VCaP (cell line): Measurements from ENCODE around the gene NRL.
"Not testable (repeated sequence)": the region's sequence is repeated elsewhere in the genome, so short reads cannot be mapped to it uniquely, and the experiment has no call there.

ENCODE experiments used
- H3K27ac ChIP-seq: fragments of 450-650 bp; 2 replicates; pipeline ENCODE4 v1.5.1; 2017
- CTCF ChIP-seq: fragments of 450-650 bp; conservative IDR thresholded peaks from 2 replicates; pipeline ENCODE4 v1.5.1; 2017; ENCODE audit warnings: mild to moderate bottlenecking, moderate library complexity

The NRL gene

GRCh38 chr14:24113379-24113800 lies 1.4 kb downstream of the NRL start:
- H3K27ac ChIP-seq, result peak overlapping the region; percentile 95
- no peak for TF ChIP-seq CTCF

- no peak overlapping the region for H3K27ac ChIP-seq
- TF ChIP-seq CTCF, result no peak
Observed at GRCh38 chr14:24110523-24110922, 4.2 kb downstream of the NRL start.

- no peak for TF ChIP-seq CTCF
- no peak overlapping the region for H3K27ac ChIP-seq
Observed at GRCh38 chr14:24110060-24110459, 4.7 kb downstream of the NRL start.

- no peak for TF ChIP-seq CTCF
Observed at GRCh38 chr14:24108336-24108874, 6.3 kb downstream of the NRL start.

GRCh38 chr14:24106672-24107271 lies 8.0 kb downstream of the NRL start:
- no peak overlapping the region for H3K27ac ChIP-seq
- no peak for TF ChIP-seq CTCF

More at GRCh38 chr14:24108336-24108874, 6.3 kb downstream of the NRL start:
- H3K27ac ChIP-seq, result peak overlapping the region; percentile 48

GRCh38 chr14:24105609-24106239 lies 9.0 kb downstream of the NRL start:
- not testable (repeated sequence) for H3K27ac ChIP-seq

- no peak overlapping the region for H3K27ac ChIP-seq
- TF ChIP-seq CTCF, result no peak
Observed at GRCh38 chr14:24103451-24103850, 11.3 kb downstream of the NRL start.

- TF ChIP-seq CTCF, result no peak
- H3K27ac ChIP-seq, result no peak overlapping the region
Observed at GRCh38 chr14:24102357-24103048, 12.2 kb downstream of the NRL start.
